Measurements from ENCODE around the gene MATN1.

MATN1 gene

GRCh38 chr1:30661311-30661710 is 62.1 kb downstream of the MATN1 start:
- no peaks in the 10 kb centered on the region for H3K27me3 ChIP-seq (ENCODE audit: control insufficient read depth, insufficient read depth, low read length)
- H3K4me3 ChIP-seq (ENCODE audit: low read depth, low read length): no peak overlapping the region
- no peaks in the 10 kb centered on the region for H3K36me3 ChIP-seq (ENCODE audit: control insufficient read depth, insufficient read depth, low read length)
- no peak overlapping the region for H3K27ac ChIP-seq (ENCODE audit: low read depth, low read length)
- H3K4me1 ChIP-seq (ENCODE audit: control insufficient read depth, insufficient read depth, low read length): peaks cover 15% of the 10 kb centered on the region
- no peaks in the 10 kb centered on the region for H3K9me3 ChIP-seq (ENCODE audit: control insufficient read depth, insufficient read depth, low read depth, low read length)
- no peak overlapping the region for H3K9ac ChIP-seq (ENCODE audit: low read length)

Data from HUES6 (cell line).